Common myeloid progenitor, CD34-positive (primary cell): ENCODE data around the gene FRYL. TPM values are rescaled to one million over a fixed set of nuclear protein-coding genes. Genes with fewer than 3 reads are reported as not detected.
"Not testable (repeated sequence)": the region's sequence is repeated elsewhere in the genome, so short reads cannot be mapped to it uniquely, and the experiment has no call there.

Experiments used
- CTCF ChIA-PET: fragments of 350-600 bp; sonication (Branson Sonifier 250); formaldehyde crosslinking; loops from one replicate; lab custom pipeline; 2021; ENCODE audit warnings: antibody characterized with exemption; lab: Charles Lee
- POLR2A ChIA-PET: fragments of 350-600 bp; sonication (Branson Sonifier 250); formaldehyde crosslinking; loops from one replicate; lab custom pipeline; 2021; ENCODE audit warnings: antibody characterized with exemption; lab: Charles Lee
- DNase-seq, 3 donors: peaks; one replicate each; pipeline versions ENCODE4 v3.0.0 to v3.0.0-alpha.2; 2013
- H3K27ac ChIP-seq, 2 experiments: 1 replicate in 1 of 2; 2 replicates in 1 of 2; pipeline ENCODE4 v1.7.0; 2013; ENCODE audit warnings: inconsistent platforms in 2 of 2, low read length in 2 of 2, mild to moderate bottlenecking in 2 of 2, low read depth in 1 of 2, moderate library complexity in 1 of 2; ENCODE audit not compliant: severe bottlenecking in 2 of 2, insufficient read depth in 1 of 2, poor library complexity in 1 of 2
- H3K27me3 ChIP-seq, 5 experiments: replicated peaks in 2 of 5; 1 replicate in 3 of 5; 2 replicates in 2 of 5; pipeline versions ENCODE4 v1.6.1 to v1.7.0; 2013; ENCODE audit warnings: low read length in 4 of 5, mild to moderate bottlenecking in 2 of 5, moderate library complexity in 2 of 5, inconsistent platforms in 1 of 5; ENCODE audit not compliant: insufficient read depth in 5 of 5, control insufficient read depth in 4 of 5
- H3K36me3 ChIP-seq, 4 experiments: 1 replicate in 2 of 4; 2 replicates in 2 of 4; pipeline versions ENCODE4 v1.6.1 to v1.7.0; 2013; ENCODE audit warnings: low read length in 3 of 4, control low read depth in 1 of 4, mild to moderate bottlenecking in 1 of 4; ENCODE audit not compliant: control insufficient read depth in 4 of 4, insufficient read depth in 4 of 4
- H3K4me1 ChIP-seq, 4 experiments: 1 replicate in 3 of 4; 2 replicates in 1 of 4; pipeline versions ENCODE4 v1.6.1 to v1.7.1; 2013; ENCODE audit warnings: low read length in 3 of 4, mild to moderate bottlenecking in 3 of 4, control low read depth in 1 of 4, inconsistent platforms in 1 of 4, moderate library complexity in 1 of 4; ENCODE audit not compliant: control insufficient read depth in 4 of 4, insufficient read depth in 4 of 4; ENCODE audit errors: control extremely low read depth in 1 of 4
- H3K4me3 ChIP-seq, 7 experiments: 1 replicate in 4 of 7; 2 replicates in 3 of 7; pipeline versions ENCODE4 v1.5.1 to v1.7.0; 2013; ENCODE audit warnings: mild to moderate bottlenecking in 7 of 7, low read length in 6 of 7, moderate library complexity in 6 of 7, inconsistent platforms in 2 of 7, low read depth in 2 of 7, control low read depth in 1 of 7; ENCODE audit not compliant: insufficient read depth in 4 of 7, control insufficient read depth in 1 of 7; ENCODE audit errors: extremely low read depth in 1 of 7
- H3K9me3 ChIP-seq, 5 experiments: 1 replicate in 4 of 5; 2 replicates in 1 of 5; pipeline versions ENCODE4 v1.6.1 to v1.7.1; 2013; ENCODE audit warnings: low read length in 4 of 5, mild to moderate bottlenecking in 2 of 5, inconsistent platforms in 1 of 5, low read depth in 1 of 5, moderate library complexity in 1 of 5; ENCODE audit not compliant: control insufficient read depth in 4 of 5, insufficient read depth in 2 of 5; ENCODE audit errors: control extremely low read depth in 1 of 5
- WGBS: methylation state at CpG from one replicate; pipeline ENCODE4 v1.1.5; 2013; ENCODE audit not compliant: insufficient coverage; 5-methylcytosine and 5-hydroxymethylcytosine counted together
- polyA plus RNA-seq: library from polyadenylated mRNA; unstranded; fragments of 120-200 nt; gene quantifications from one replicate; pipeline ENCODE4 v1.2.1, GENCODE V29; 2013

FRYL gene
- polyA plus RNA-seq, result 52.7 TPM

GRCh38 chr4:48779998-48780864 is at the start of gene FRYL:
TSS of gene FRYL (minus strand) at chr4:48780279. CDS start at chr4:48634410, 145,869 bp downstream.
- 0% methylated on average over 39 of the region's 51 CpGs for WGBS
- no peaks in the 10 kb centered on the region for H3K9me3 ChIP-seq
- H3K27me3 ChIP-seq, result no peaks in the 10 kb centered on the region
- H3K36me3 ChIP-seq, result no peaks in the 10 kb centered on the region
- DNase-seq, result peak; percentile 100
- CTCF ChIA-PET, result interaction anchor here (0.9 to 1.4 kb wide), 4 partner anchors 11 to 201 kb away, joined by 3 to 6 read pairs (median 4); no protein-coding TSS in a partner anchor
- peaks cover 28 to 43% (median 39%) of the 10 kb centered on the region in 4 experiments for H3K4me1 ChIP-seq
- POLR2A ChIA-PET, result interaction anchor here (1.3 to 2.2 kb wide), 3 partner anchors 21 to 52 kb away, joined by 3 to 8 read pairs (median 5); no protein-coding TSS in a partner anchor
- peak within 1 kb of the TSS; percentile 81 to 89 for H3K27ac ChIP-seq
- peak within 1 kb of the TSS; percentile 74 to 100 (median 98) for H3K4me3 ChIP-seq

GRCh38 chr4:48827622-48828021 is 47.5 kb upstream of the FRYL start:
- H3K36me3 ChIP-seq, result no peaks in the 10 kb centered on the region
- H3K27me3 ChIP-seq, result no peaks in the 10 kb centered on the region
- DNase-seq, result no peak
- no peak overlapping the region for H3K4me3 ChIP-seq
- 95% methylated on average over 3 of the region's 5 CpGs for WGBS
- ChIA-PET CTCF (interaction anchor here (0.5 to 0.6 kb wide), 2 partner anchors 16 to 316 kb away, joined by 3 read pairs; no protein-coding TSS in a partner anchor), POLR2A (no interaction called here)
- peaks cover 7 to 14% (median 10%) of the 10 kb centered on the region in 4 experiments for H3K4me1 ChIP-seq
- H3K27ac ChIP-seq, result no peak overlapping the region
- no peaks in the 10 kb centered on the region for H3K9me3 ChIP-seq

- POLR2A ChIA-PET, result interaction anchor here (0.6 kb wide), 1 partner anchor 121 kb away, joined by 3 read pairs; no protein-coding TSS in a partner anchor
- H3K27ac ChIP-seq, H3K9me3 ChIP-seq, H3K36me3 ChIP-seq, H3K4me1 ChIP-seq, H3K27me3 ChIP-seq, CTCF ChIA-PET, H3K4me3 ChIP-seq: not testable (repeated sequence)
- peak in 2 of 3 donors; percentile 36 to 59 for DNase-seq
- WGBS, result no CpG with 5 or more reads among the region's 2 CpGs
Observed at GRCh38 chr4:48821431-48821830, 41.4 kb upstream of the FRYL start.

- ChIA-PET CTCF (no interaction called here), POLR2A (no interaction called here)
- no peak for DNase-seq
- WGBS, result 98% methylated on average over 6 of the region's 6 CpGs
- Histone ChIP-seq H3K36me3 (no peaks in the 10 kb centered on the region), H3K4me3 (no peak overlapping the region), H3K9me3 (no peaks in the 10 kb centered on the region), H3K27me3 (peaks cover 0 to 1% (median 0%) of the 10 kb centered on the region in 5 experiments), H3K27ac (no peak overlapping the region), H3K4me1 (peaks cover 0 to 10% (median 7%) of the 10 kb centered on the region in 4 experiments)
Observed at GRCh38 chr4:48816971-48817370, 36.9 kb upstream of the FRYL start.

- H3K36me3 ChIP-seq, POLR2A ChIA-PET, DNase-seq, H3K4me1 ChIP-seq, H3K9me3 ChIP-seq, H3K27me3 ChIP-seq, H3K27ac ChIP-seq, H3K4me3 ChIP-seq: not testable (repeated sequence)
- CTCF ChIA-PET, result interaction anchor here (1.2 kb wide), 1 partner anchor 11 kb away, joined by 3 read pairs; no protein-coding TSS in a partner anchor
- 96% methylated on average over 3 of the region's 7 CpGs for WGBS
Observed at GRCh38 chr4:48816297-48816696, 36.2 kb upstream of the FRYL start.

GRCh38 chr4:48815483-48815882 is 35.4 kb upstream of the FRYL start:
- 0% methylated on average over 2 of the region's 2 CpGs for WGBS
- Histone ChIP-seq H3K4me1 (peaks cover 0 to 6% (median 6%) of the 10 kb centered on the region in 4 experiments), H3K4me3 (peak overlapping the region in 3 of 7 experiments; percentile 4 to 45 (median 29)), H3K36me3 (no peaks in the 10 kb centered on the region), H3K9me3 (no peaks in the 10 kb centered on the region), H3K27ac (no peak overlapping the region), H3K27me3 (peaks cover 0 to 1% (median 0%) of the 10 kb centered on the region in 5 experiments)
- CTCF ChIA-PET, result interaction anchor here (1.2 kb wide), 1 partner anchor 10 kb away, joined by 3 read pairs; no protein-coding TSS in a partner anchor
- POLR2A ChIA-PET, result no interaction called here
- peak in 2 of 3 donors; percentile 66 to 71 for DNase-seq
